Measurements from ENCODE around the gene GLS2. TPM values are rescaled to one million over a fixed set of nuclear protein-coding genes. Genes with fewer than 3 reads are reported as not detected.

The GLS2 gene
- total RNA-seq (10 to 100 TPM; 42.2 to 53.8 TPM), polyA plus RNA-seq (10 to 100 TPM; 28.0 to 53.7 TPM)

GRCh38 chr12:56488041-56488955, at the start of gene GLS2:
TSS of gene GLS2 (minus strand) at chr12:56488161. CDS start at chr12:56488118, 43 bp downstream.
- DNase-seq (ENCODE audit: low spot score), result peak; percentile 70
- no peak for TF ChIP-seq RAD21 (IDR thresholded peaks at IDR 0.05)
- no peak for TF ChIP-seq FOXA1 (IDR thresholded peaks at IDR 0.05)
- no peak for TF ChIP-seq TAF1 (conservative IDR thresholded peaks at IDR 0.05)
- TF ChIP-seq ATF3 (IDR thresholded peaks at IDR 0.05), result no peak
- no peak for TF ChIP-seq NR2F2 (IDR thresholded peaks at IDR 0.05)
- TF ChIP-seq HNF4A (conservative IDR thresholded peaks at IDR 0.05), result peak in 1 of 2 donors; percentile 64
- TF ChIP-seq SP1 (IDR thresholded peaks at IDR 0.05), result peak; percentile 73
- no peak for TF ChIP-seq GABPA (IDR thresholded peaks at IDR 0.05 in 1 of 2, conservative IDR thresholded peaks at IDR 0.05 in 1 of 2)
- peak; percentile 22 for TF ChIP-seq YY1 (IDR thresholded peaks at IDR 0.05)
- no peak for TF ChIP-seq HNF4G (IDR thresholded peaks at IDR 0.05)
- TF ChIP-seq REST (IDR thresholded peaks at IDR 0.05), result peak; percentile 50
- TF ChIP-seq FOXA2 (IDR thresholded peaks at IDR 0.05), result no peak
- peak in 1 of 2 donors; percentile 42 for TF ChIP-seq RXRA (IDR thresholded peaks at IDR 0.05)
- TF ChIP-seq ZBTB33 (IDR thresholded peaks at IDR 0.05), result no peak
- peak; percentile 95 for TF ChIP-seq MAX (IDR thresholded peaks at IDR 0.05)
- peak; percentile 31 to 64 for TF ChIP-seq EGR1 (IDR thresholded peaks at IDR 0.05; ENCODE audit: low read depth in 2 of 2)
- no peak for TF ChIP-seq CTCF (IDR thresholded peaks at IDR 0.05; ENCODE audit: low read depth, low read length, missing input control)
- TF ChIP-seq JUND (IDR thresholded peaks at IDR 0.05), result no peak
- peaks cover 0 to 1% (median 0%) of the 10 kb centered on the region in 4 donors for H3K36me3 ChIP-seq (ENCODE audit: control insufficient read depth in 4 of 4, insufficient read depth in 3 of 4, low read depth in 1 of 4, low read length in 3 of 4)
- WGBS, result 22% methylated on average over 59 of the region's 59 CpGs
- H3K9me3 ChIP-seq (ENCODE audit: control insufficient read depth in 4 of 4, low read length in 3 of 4), result no peaks in the 10 kb centered on the region
- H3K27ac ChIP-seq (ENCODE audit: low read depth in 1 of 2, low read length in 2 of 2), result peak within 1 kb of the TSS; percentile 78 to 81
- H3K4me3 ChIP-seq (ENCODE audit: low read depth in 1 of 3, low read length in 3 of 3), result peak within 1 kb of the TSS; percentile 54 to 60 (median 55)
- H3K9ac ChIP-seq (ENCODE audit: low read depth in 1 of 2, low read length in 2 of 2), result peak within 1 kb of the TSS; percentile 30 to 52
- H3K4me1 ChIP-seq (ENCODE audit: control insufficient read depth in 4 of 4, insufficient read depth in 4 of 4, low read length in 3 of 4), result peaks cover 0 to 44% (median 27%) of the 10 kb centered on the region in 4 donors
- H3K27me3 ChIP-seq (ENCODE audit: control insufficient read depth in 4 of 4, insufficient read depth in 4 of 4, low read length in 3 of 4), result no peaks in the 10 kb centered on the region

All from liver (tissue), 9 donors.